ENCODE data around the gene AP2B1.

AP2B1 gene

GRCh38 chr17:35764123-35764991, 177.2 kb downstream of the AP2B1 start (continued):
- TF ChIP-seq ZNF707 (tag by site-specific recombination; IDR thresholded peaks at IDR 0.05) (no peak), ZNF510 (tag by site-specific recombination; IDR thresholded peaks at IDR 0.05; ENCODE audit: insufficient replicate concordance) (no peak), ZNF548 (tag by site-specific recombination; IDR thresholded peaks at IDR 0.05) (no peak), ZSCAN5A (tag by site-specific recombination; IDR thresholded peaks at IDR 0.05) (0 out of 2 replicates have a peak, but pooled peaks have one; percentile 41), ZNF580 (tag by site-specific recombination; IDR thresholded peaks at IDR 0.05) (peak; percentile 23; the same call in 1 of the 2 replicates), GLIS1 (tag by site-specific recombination; IDR thresholded peaks at IDR 0.05) (peak; percentile 89), ZNF23 (tag by site-specific recombination; IDR thresholded peaks at IDR 0.05; ENCODE audit: borderline replicate concordance) (no peak), ZNF645 (tag by site-specific recombination; IDR thresholded peaks at IDR 0.05) (no peak), GLI2 (tag by site-specific recombination; IDR thresholded peaks at IDR 0.05; ENCODE audit: borderline replicate concordance, low read depth) (no peak), ZNF416 (tag by site-specific recombination; IDR thresholded peaks at IDR 0.05) (no peak), ZNF777 (tag by site-specific recombination; IDR thresholded peaks at IDR 0.05; ENCODE audit: borderline replicate concordance) (peak; percentile 93), ZBTB7A (tag by site-specific recombination; IDR thresholded peaks at IDR 0.05; ENCODE audit: low read depth) (peak; percentile 52; the same call in 1 of the 2 replicates), PATZ1 (tag by site-specific recombination; IDR thresholded peaks at IDR 0.05) (peak; percentile 91), ZNF266 (tag by site-specific recombination; IDR thresholded peaks at IDR 0.05; ENCODE audit: low read depth) (no peak), ZNF555 (tag by site-specific recombination; conservative IDR thresholded peaks at IDR 0.05) (no peak), ZNF221 (tag by site-specific recombination; IDR thresholded peaks at IDR 0.05; ENCODE audit: borderline replicate concordance) (no peak), GLIS2 (tag by site-specific recombination; IDR thresholded peaks at IDR 0.05) (peak; percentile 92), ZNF560 (tag by site-specific recombination; IDR thresholded peaks at IDR 0.05; ENCODE audit: borderline replicate concordance) (no peak), ZNF623 (tag by site-specific recombination; IDR thresholded peaks at IDR 0.05) (peak; percentile 10; the same call in 1 of the 2 replicates), GLI4 (tag by site-specific recombination; IDR thresholded peaks at IDR 0.05) (no peak), SCRT2 (tag by site-specific recombination; IDR thresholded peaks at IDR 0.05) (peak; percentile 96), ZNF146 (tag by site-specific recombination; IDR thresholded peaks at IDR 0.05) (no peak), ZNF585B (tag by site-specific recombination; IDR thresholded peaks at IDR 0.05) (no peak), GFI1B (tag by site-specific recombination; IDR thresholded peaks at IDR 0.05) (no peak), ZNF677 (tag by site-specific recombination; IDR thresholded peaks at IDR 0.05) (no peak), ZNF530 (tag by site-specific recombination; IDR thresholded peaks at IDR 0.05; ENCODE audit: low read depth) (no peak), REPIN1 (tag by site-specific recombination; IDR thresholded peaks at IDR 0.05; ENCODE audit: low read depth) (no peak), RBAK (tag by site-specific recombination; IDR thresholded peaks at IDR 0.05) (0 out of 2 replicates have a peak, but pooled peaks have one; percentile 8), ZNF629 (tag by site-specific recombination; IDR thresholded peaks at IDR 0.05) (peak; percentile 43; the same call in 1 of the 2 replicates), ZNF596 (tag by site-specific recombination; IDR thresholded peaks at IDR 0.05) (no peak), ZNF223 (tag by site-specific recombination; IDR thresholded peaks at IDR 0.05) (no peak), ZNF704 (tag by site-specific recombination; IDR thresholded peaks at IDR 0.05) (no peak), HOXA7 (CRISPR knock-in tag; IDR thresholded peaks at IDR 0.05; ENCODE audit: borderline replicate concordance) (no peak), ZNF239 (tag by site-specific recombination; IDR thresholded peaks at IDR 0.05) (no peak), ZNF140 (tag by site-specific recombination; IDR thresholded peaks at IDR 0.05) (no peak; the same call in 1 of the 2 replicates), ZNF302 (tag by site-specific recombination; IDR thresholded peaks at IDR 0.05; ENCODE audit: low read depth) (no peak)
